H1 (cell line): ENCODE results near the gene CDK10. TPM values are rescaled to one million over a fixed set of nuclear protein-coding genes. Genes with fewer than 3 reads are reported as not detected.

Source experiments
- BACH1 ChIP-seq: IDR thresholded peaks from 2 replicates; pipeline ENCODE4 v1.6.1; 2012; ENCODE audit warnings: low read length, improper control_type of control experiment
- CBX8 ChIP-seq: fragments of 300-800, 300-1000 bp; sonication (generic); IDR thresholded peaks from 2 replicates; pipeline ENCODE4 v1.7.1; 2016; ENCODE audit warnings: low read depth, low read length, borderline replicate concordance
- CEBPB ChIP-seq: IDR thresholded peaks from 2 replicates; pipeline ENCODE4 v1.6.1; 2012; ENCODE audit warnings: low read depth, low read length
- CHD1 ChIP-seq: IDR thresholded peaks from 2 replicates; pipeline ENCODE4 v1.6.1; 2012; ENCODE audit warnings: low read depth, low read length, improper control_type of control experiment
- CREB1 ChIP-seq: IDR thresholded peaks from 2 replicates; pipeline ENCODE4 v1.6.1; 2012; ENCODE audit warnings: inconsistent platforms
- CTBP2 ChIP-seq: IDR thresholded peaks from 2 replicates; pipeline ENCODE4 v1.7.0; 2011; ENCODE audit warnings: borderline replicate concordance, mild to moderate bottlenecking, moderate library complexity, mixed read lengths, low read length; ENCODE audit not compliant: insufficient read depth, insufficient read length
- E2F6 ChIP-seq: IDR thresholded peaks from 2 replicates; pipeline ENCODE4 v1.6.1; 2012; ENCODE audit warnings: inconsistent platforms
- EGR1 ChIP-seq: IDR thresholded peaks from 2 replicates; pipeline ENCODE4 v1.6.1; 2011; ENCODE audit warnings: low read depth, low read length, borderline replicate concordance
- EZH2 ChIP-seq: fragments of 200-600 bp; sonication (generic); IDR thresholded peaks from 2 replicates; pipeline ENCODE4 v1.7.1; 2012; ENCODE audit warnings: low read depth, mild to moderate bottlenecking, moderate library complexity, low read length, inconsistent platforms; ENCODE audit not compliant: severe bottlenecking
- GABPA ChIP-seq: IDR thresholded peaks from 2 replicates; pipeline ENCODE4 v1.6.1; 2011; ENCODE audit warnings: mild to moderate bottlenecking, low read length, moderate library complexity, borderline replicate concordance; ENCODE audit not compliant: insufficient read depth
- HDAC6 ChIP-seq: IDR thresholded peaks from one replicate; pipeline ENCODE4 v1.7.1; 2012; ENCODE audit warnings: low read depth, mild to moderate bottlenecking, inconsistent platforms, low read length, moderate library complexity
- MAX ChIP-seq: IDR thresholded peaks from 2 replicates; pipeline ENCODE4 v1.6.1; 2012; ENCODE audit warnings: inconsistent platforms
- NRF1 ChIP-seq: IDR thresholded peaks from 2 replicates; pipeline ENCODE4 v1.6.1; 2011; ENCODE audit warnings: mild to moderate bottlenecking, low read depth, low read length, improper control_type of control experiment
- PHF8 ChIP-seq: fragments of 200-600 bp; sonication (generic); conservative IDR thresholded peaks from 2 replicates; pipeline ENCODE4 v1.7.1; 2012; ENCODE audit warnings: low read depth, mild to moderate bottlenecking, inconsistent platforms, low read length, moderate library complexity
- RNF2 ChIP-seq: fragments of 200-900, 300-1000 bp; sonication (generic); IDR thresholded peaks from 2 replicates; pipeline ENCODE4 v1.7.1; 2016; ENCODE audit warnings: borderline replicate concordance, low read depth, mild to moderate bottlenecking, antibody characterized with exemption, low read length; ENCODE audit not compliant: poor library complexity, severe bottlenecking; ENCODE audit errors: missing control alignments
- RXRA ChIP-seq: IDR thresholded peaks from 2 replicates; pipeline ENCODE4 v1.6.1; 2011; ENCODE audit warnings: low read depth, mild to moderate bottlenecking, low read length, moderate library complexity; ENCODE audit not compliant: insufficient read depth
- SIRT6 ChIP-seq: IDR thresholded peaks from one replicate; pipeline ENCODE4 v1.7.1; 2012; ENCODE audit warnings: low read length, inconsistent platforms
- SP1 ChIP-seq: IDR thresholded peaks from 2 replicates; pipeline ENCODE4 v1.6.1; 2011; ENCODE audit warnings: low read depth, low read length
- SP2 ChIP-seq: IDR thresholded peaks from 2 replicates; pipeline ENCODE4 v1.6.1; 2012; ENCODE audit warnings: mild to moderate bottlenecking, low read length, inconsistent platforms
- SP4 ChIP-seq: IDR thresholded peaks from 2 replicates; pipeline ENCODE4 v1.6.1; 2012; ENCODE audit warnings: low read length, inconsistent platforms
- TBP ChIP-seq: IDR thresholded peaks from 2 replicates; pipeline ENCODE4 v1.6.1; 2011; ENCODE audit warnings: low read depth, low read length, improper control_type of control experiment
- TCF12 ChIP-seq: IDR thresholded peaks from 2 replicates; pipeline ENCODE4 v1.6.1; 2011; ENCODE audit warnings: low read depth, mild to moderate bottlenecking, low read length
- TEAD4 ChIP-seq: IDR thresholded peaks from 2 replicates; pipeline ENCODE4 v1.6.1; 2012; ENCODE audit warnings: low read depth, low read length, inconsistent platforms, mixed read lengths
- polyA plus RNA-seq, 7 experiments: library from polyadenylated mRNA; depleted of rRNA in 3 of 7; stranded (reverse) in 5 of 7; unstranded in 2 of 7; fragments of >200 nt in 5 of 7; fragments of 200-250 nt in 2 of 7; gene quantifications; 1 replicate in 5 of 7; 2 replicates in 1 of 7; 4 replicates in 1 of 7; pipeline versions ENCODE4 v1.2.1 to v1.2.3, GENCODE V29; 2011 to 2013; ENCODE audit warnings: missing spikeins in 2 of 7, mixed read lengths in 2 of 7
- total RNA-seq: library from RNA; stranded (reverse); fragmentation: NEBNext Ultra II Directional; extraction: Animal tissue kit (Norgen Biotek cat#: 25700); gene quantifications from 2 replicates; pipeline ENCODE4 v1.2.1, GENCODE V29; 2021

Gene CDK10
- total and polyA plus RNA-seq, 2 of the 8 experiments (the other 6 are each of a cell fraction or from before 2014, with no cell fraction given) = 49.5 to 83.9 TPM

- TF ChIP-seq MAX (peak; percentile 67), SP2 (no peak), CHD1 (no peak), RNF2 (peak; percentile 21), TEAD4 (no peak), CEBPB (no peak), E2F6 (peak; percentile 43; the same call in 1 of the 2 replicates), GABPA (no peak), EGR1 (peak; percentile 68; the same call in 1 of the 2 replicates), RXRA (no peak), HDAC6 (no peak), PHF8 (peak; percentile 69), EZH2 (no peak), TCF12 (no peak), NRF1 (no peak), SIRT6 (no peak), SP4 (no peak; the same call in 1 of the 2 replicates), CTBP2 (no peak), CBX8 (no peak), SP1 (peak; percentile 53; the same call in 1 of the 2 replicates), BACH1 (0 out of 2 replicates have a peak, but pooled peaks have one; percentile 9), TBP (peak; percentile 64), CREB1 (no peak)
Observed at GRCh38 chr16:89701425-89702406, 15.2 kb downstream of the CDK10 start, which contains the start of gene SPATA2L (continued).
